GM10847 (cell line): Measurements from ENCODE around the gene WWOX.

Experiments
- POLR2A ChIP-seq: IDR thresholded peaks from 2 replicates; pipeline ENCODE4 v1.6.1; 2011; ENCODE audit not compliant: insufficient read length; ENCODE audit errors: extremely low read depth

Gene WWOX

GRCh38 chr16:79049040-79049439, 949.6 kb downstream of the WWOX start:
- TF ChIP-seq POLR2A, result no peak

GRCh38 chr16:79050063-79050462, 950.6 kb downstream of the WWOX start:
- no peak for TF ChIP-seq POLR2A

- no peak for TF ChIP-seq POLR2A
Measured at GRCh38 chr16:79051313-79051712, 951.9 kb downstream of the WWOX start.

- TF ChIP-seq POLR2A, result no peak
Measured at GRCh38 chr16:79053577-79053976, 954.1 kb downstream of the WWOX start.

DNA sequence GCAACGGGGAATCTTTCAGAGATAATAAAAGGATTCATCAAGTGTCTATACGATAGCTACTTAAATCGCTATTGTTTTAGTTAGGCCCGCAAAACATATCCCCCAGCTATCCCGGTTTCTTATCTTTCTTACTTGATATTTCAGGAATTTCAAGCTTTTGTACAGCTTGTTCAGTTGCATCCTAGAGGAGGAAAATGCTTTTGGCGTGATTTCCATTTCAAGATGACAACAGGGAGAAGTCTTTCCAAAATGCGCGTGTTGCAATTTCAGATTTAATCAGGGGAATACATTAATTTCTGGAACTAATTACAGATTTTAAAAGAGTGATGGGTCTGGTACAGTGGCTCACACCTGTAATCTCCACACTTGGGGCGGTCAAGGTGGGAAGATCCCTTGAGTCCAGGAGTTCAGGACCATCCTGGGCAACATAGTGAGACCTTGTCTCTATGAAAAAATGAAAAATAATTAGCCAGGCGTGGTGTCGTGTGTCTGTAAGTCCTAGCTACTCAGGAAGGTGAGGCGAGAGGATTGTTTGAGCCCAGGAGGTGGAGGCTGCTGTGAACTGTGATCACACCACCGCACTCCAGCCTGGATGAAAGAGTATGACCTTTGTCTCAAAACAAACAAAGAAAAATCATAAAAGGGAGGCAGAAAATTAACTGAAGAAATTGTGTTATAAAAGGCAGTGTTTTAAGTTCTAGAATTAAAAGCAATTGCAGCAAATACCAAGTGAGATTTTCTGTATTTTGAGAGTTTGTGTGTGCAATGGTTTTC, 954.9 kb downstream of the WWOX start:
- TF ChIP-seq POLR2A, result no peak

GRCh38 chr16:79055251-79055970, 956.0 kb downstream of the WWOX start:
- no peak for TF ChIP-seq POLR2A

- TF ChIP-seq POLR2A, result no peak
Measured at GRCh38 chr16:79061181-79061580, 961.7 kb downstream of the WWOX start.

DNA sequence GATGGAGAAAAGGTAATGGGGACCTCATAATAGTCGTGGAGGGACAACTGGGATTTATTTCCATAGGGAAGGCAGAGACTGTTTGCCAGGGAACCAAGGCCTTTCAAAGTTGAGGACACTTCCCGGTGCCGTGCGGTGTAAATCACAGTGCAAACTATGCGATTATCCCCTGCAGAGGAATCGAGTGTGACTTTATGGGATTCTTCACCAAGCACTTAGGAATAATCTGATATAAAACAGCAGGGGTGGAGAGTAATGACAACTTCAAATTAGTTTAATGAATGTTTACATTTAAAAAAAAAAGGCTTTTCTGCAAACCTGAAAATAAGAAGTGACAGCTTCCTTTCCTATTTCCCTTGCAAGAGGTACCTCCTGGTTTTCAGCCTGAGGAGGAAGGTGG, 962.9 kb downstream of the WWOX start:
- no peak for TF ChIP-seq POLR2A

- TF ChIP-seq POLR2A, result no peak
Measured at GRCh38 chr16:79062821-79063220, 963.4 kb downstream of the WWOX start.

DNA sequence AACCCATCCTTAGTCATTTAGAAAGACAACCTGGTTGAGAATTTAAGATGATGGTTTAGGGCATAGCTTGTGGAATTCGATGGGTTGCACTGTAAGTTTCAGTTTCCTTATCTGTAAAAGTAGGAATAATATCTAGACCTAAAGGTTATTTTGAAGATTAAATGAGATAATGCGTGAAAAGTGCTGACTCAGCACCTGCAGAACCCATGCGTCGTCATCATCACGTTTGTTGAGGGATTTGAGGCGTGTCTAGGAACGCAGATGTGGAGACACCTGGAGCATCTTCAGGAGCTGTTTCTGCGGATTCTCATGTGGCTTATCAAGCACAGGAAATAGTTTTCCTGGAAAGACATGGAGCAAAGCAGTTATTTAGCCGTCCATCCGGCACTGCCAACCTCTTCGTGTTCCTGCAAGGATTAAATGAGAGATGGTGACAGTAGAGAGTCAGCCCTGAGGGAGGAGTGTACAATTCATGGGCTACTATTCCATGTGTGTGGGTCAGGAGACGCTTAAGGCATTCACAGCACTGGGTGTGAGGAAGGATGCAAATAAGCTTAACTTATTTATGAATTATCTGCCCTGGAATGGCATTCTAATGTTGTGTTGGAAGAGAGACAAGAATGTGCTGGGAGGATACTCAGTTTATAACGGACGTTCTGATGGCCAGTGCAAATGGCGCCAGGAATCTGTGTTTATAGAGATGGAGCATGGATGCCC, 965.0 kb downstream of the WWOX start:
- no peak for TF ChIP-seq POLR2A

DNA sequence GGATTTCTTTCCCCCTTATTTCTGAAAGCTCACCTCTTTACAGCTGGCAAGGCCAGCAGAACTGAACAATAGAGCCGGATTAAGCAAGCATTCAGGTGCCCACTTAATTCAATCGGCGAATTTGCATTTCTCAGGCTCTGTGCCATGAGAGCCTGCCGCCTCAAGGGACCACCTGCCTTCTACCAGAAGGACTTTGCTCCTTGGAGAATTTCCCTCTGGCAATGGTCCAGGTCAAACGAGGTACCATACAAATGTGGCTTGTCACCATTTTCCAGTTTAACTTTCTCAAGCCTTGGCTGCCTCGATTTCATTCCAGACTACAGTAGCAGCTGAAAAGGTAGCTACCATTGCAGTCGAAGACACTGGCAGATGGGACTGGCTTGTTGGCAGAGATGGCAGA, 967.1 kb downstream of the WWOX start:
- TF ChIP-seq POLR2A, result no peak

DNA sequence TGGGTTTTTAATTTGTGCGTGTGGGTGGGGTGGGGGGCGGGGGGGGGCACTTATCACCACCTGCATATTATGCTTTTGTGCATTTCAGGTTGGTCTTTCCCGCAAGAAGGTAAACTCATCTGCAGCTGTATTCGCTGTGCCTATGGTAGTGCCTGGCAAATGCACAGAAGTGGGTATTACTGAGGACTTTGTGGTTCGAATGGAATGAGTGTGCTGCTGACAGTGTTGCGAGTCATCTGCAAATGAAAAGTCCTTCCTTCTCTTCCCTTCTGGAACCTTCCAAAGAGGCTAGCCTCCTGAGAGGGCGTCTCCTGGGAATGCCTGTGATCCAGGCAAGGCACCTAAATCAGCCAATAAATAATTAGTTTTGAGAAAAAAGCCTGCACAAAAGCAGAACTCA, 968.1 kb downstream of the WWOX start:
- no peak for TF ChIP-seq POLR2A

GRCh38 chr16:79069121-79069520, 969.7 kb downstream of the WWOX start:
- TF ChIP-seq POLR2A, result no peak

- TF ChIP-seq POLR2A, result no peak
Measured at GRCh38 chr16:79069633-79070032, 970.2 kb downstream of the WWOX start.

DNA sequence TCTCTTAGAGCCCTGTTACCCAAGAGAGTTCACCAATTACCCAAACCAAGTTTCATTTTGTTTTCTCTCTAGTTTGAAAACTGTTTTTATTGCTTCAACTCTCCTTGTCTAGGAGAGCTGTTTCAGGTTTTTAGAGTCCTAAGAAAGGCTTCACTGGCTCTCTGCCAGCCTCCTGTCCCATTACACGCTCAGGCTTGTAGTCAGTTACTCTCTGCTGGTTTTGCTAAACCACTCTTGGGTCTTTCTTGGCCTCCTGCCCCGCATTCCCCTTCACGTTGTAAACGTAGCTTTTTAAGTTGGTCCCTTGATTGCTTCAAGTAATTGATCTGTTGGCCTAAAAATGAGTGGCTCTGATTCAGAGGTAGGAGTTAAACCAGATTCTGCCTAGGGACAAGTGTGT, 972.0 kb downstream of the WWOX start:
- TF ChIP-seq POLR2A, result no peak

DNA sequence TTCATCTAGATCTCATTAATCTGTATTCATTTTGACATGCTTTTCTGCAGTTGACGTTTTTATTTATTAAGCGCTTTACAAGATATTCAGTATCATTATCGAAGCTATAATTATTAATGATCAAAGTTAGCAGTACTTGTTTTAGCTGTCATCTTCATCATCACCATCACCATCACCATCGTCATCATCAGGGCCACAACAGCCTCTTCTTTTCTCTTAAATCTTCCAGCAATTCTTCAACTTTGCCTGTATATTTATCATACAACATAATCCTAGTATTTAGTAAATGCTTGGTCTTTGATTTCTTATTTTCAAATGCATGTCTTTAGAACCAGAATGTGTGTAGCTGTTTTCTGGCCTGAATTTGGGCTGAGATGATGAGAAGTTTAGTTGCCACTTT, 973.1 kb downstream of the WWOX start:
- no peak for TF ChIP-seq POLR2A
